AG09319 (cell line): ENCODE measurements around the gene P2RX4.
"Not testable (repeated sequence)": the region's sequence is repeated elsewhere in the genome, so short reads cannot be mapped to it uniquely, and the experiment has no call there.

Source experiments
- DNase-seq: peaks from one replicate; pipeline ENCODE4 v3.0.0-alpha.2; 2010; ENCODE audit warnings: low read depth; ENCODE audit errors: extremely low read depth
- CTCF ChIP-seq: IDR thresholded peaks from 2 replicates; pipeline ENCODE4 v1.5.1; 2011; ENCODE audit warnings: low read depth, mild to moderate bottlenecking, inconsistent platforms, low read length, moderate library complexity

The P2RX4 gene

GRCh38 chr12:121250359-121250758 is 40.4 kb downstream of the P2RX4 start:
- DNase-seq, result no peak
- no peak for TF ChIP-seq CTCF

GRCh38 chr12:121251838-121252237 is 41.9 kb downstream of the P2RX4 start:
- DNase-seq, result no peak
- no peak for TF ChIP-seq CTCF

DNA sequence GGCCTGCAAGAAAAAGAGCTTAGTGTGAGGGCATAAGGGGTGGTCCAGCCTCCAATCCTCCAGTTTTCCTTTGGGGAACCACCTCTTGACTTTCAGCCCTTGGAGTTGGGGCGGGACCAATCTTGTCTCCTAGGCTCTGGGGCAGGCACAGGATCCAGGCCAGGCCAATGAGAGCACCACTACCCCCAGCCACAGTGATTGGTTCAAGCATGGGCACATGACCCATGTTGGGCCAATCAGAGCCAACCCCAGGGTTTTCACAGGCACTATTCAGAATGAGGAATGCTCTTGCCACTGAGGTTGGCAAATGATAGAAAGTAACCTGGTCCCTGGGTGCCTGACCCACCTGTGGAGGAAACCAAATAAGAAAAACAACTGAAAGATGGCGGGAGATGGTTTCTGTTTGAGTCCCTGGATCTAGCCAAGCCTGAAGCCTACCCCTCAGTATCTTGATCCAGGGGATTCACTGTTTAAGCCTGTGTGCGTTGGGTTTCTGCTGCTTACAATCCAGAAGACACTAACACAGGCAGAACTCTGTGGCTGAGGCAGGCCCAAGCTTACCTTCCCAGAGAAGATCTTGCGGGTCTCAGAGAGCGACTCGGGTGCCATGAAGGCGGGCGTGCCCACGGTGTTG is 42.9 kb downstream of the P2RX4 start:
- DNase-seq, result no peak
- no peak for TF ChIP-seq CTCF

DNA sequence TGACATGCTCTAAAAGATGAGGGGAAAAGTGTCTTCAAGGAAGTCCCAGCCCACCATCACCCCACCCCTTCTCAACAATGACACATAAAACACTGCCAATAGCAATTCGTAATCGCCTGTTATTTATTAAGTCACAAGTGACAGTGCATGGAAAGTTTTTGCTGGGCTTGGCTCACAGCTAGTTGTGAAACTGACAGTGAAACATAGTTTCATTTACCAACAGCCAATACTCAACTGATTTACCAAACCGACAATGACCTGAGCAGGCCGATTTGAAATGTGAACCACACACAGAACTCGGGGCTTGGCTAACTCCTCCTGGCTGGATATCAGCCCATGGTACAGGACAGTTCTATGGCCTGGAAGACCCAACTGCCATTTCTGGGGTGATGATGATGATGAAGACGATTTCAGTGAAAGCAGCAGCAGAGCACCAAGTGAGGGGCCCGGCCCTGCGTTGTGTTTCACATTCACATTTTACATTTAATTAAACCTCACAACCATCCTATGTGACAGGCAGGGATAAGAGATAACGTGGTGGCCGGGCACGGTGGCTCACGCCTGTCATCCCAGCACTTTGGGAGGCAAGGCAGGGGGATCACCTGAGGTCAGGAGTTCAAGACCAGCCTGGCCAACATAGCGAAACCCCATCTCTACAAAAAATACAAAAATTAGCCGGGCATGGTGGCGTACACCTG is 43.9 kb downstream of the P2RX4 start:
- no peak for DNase-seq
- TF ChIP-seq CTCF, result no peak

GRCh38 chr12:121255433-121255832 is 45.5 kb downstream of the P2RX4 start:
- DNase-seq, result no peak
- TF ChIP-seq CTCF, result no peak

GRCh38 chr12:121257704-121258449 is 47.9 kb downstream of the P2RX4 start:
- DNase-seq, result not testable (repeated sequence)

GRCh38 chr12:121259074-121259473 is 49.1 kb downstream of the P2RX4 start:
- no peak for TF ChIP-seq CTCF
- DNase-seq, result no peak
